H1 (cell line): Measurements from ENCODE around the gene ZNF839. TPM values are rescaled to one million over a fixed set of nuclear protein-coding genes. Genes with fewer than 3 reads are reported as not detected.

ENCODE experiments used
- PHF8 ChIP-seq: fragments of 200-600 bp; sonication (generic); conservative IDR thresholded peaks from 2 replicates; pipeline ENCODE4 v1.7.1; 2012; ENCODE audit warnings: low read depth, mild to moderate bottlenecking, inconsistent platforms, low read length, moderate library complexity
- RBBP5 ChIP-seq: IDR thresholded peaks from 2 replicates; pipeline ENCODE4 v1.7.1; 2012; ENCODE audit warnings: low read depth, mild to moderate bottlenecking, inconsistent platforms, low read length, moderate library complexity, borderline replicate concordance
- SIN3A ChIP-seq, 2 experiments: IDR thresholded peaks in 1 of 2; conservative IDR thresholded peaks in 1 of 2; 2 replicates each; pipeline ENCODE4 v1.6.1; 2011 to 2012; ENCODE audit warnings: low read length in 2 of 2, improper control_type of control experiment in 1 of 2, low read depth in 1 of 2, mild to moderate bottlenecking in 1 of 2
- polyA plus RNA-seq, 7 experiments: library from polyadenylated mRNA; depleted of rRNA in 3 of 7; stranded (reverse) in 5 of 7; unstranded in 2 of 7; fragments of >200 nt in 5 of 7; fragments of 200-250 nt in 2 of 7; gene quantifications; 1 replicate in 5 of 7; 2 replicates in 1 of 7; 4 replicates in 1 of 7; pipeline versions ENCODE4 v1.2.1 to v1.2.3, GENCODE V29; 2011 to 2013; ENCODE audit warnings: missing spikeins in 2 of 7, mixed read lengths in 2 of 7
- total RNA-seq: library from RNA; stranded (reverse); fragmentation: NEBNext Ultra II Directional; extraction: Animal tissue kit (Norgen Biotek cat#: 25700); gene quantifications from 2 replicates; pipeline ENCODE4 v1.2.1, GENCODE V29; 2021
- TF ChIP-seq, protein P1 (sequence below): IDR thresholded peaks from 2 replicates; pipeline ENCODE4 v1.6.1; 2012; ENCODE audit warnings: inconsistent platforms
- TF ChIP-seq, protein P2 (sequence below): IDR thresholded peaks from 2 replicates; pipeline ENCODE4 v1.6.1; 2011; ENCODE audit warnings: low read depth, mild to moderate bottlenecking, low read length; ENCODE audit not compliant: insufficient read depth
- TF ChIP-seq, protein P3 (sequence below): IDR thresholded peaks from 2 replicates; pipeline ENCODE4 v1.6.1; 2012; ENCODE audit warnings: low read length, inconsistent platforms

Gene ZNF839
- total and polyA plus RNA-seq, 2 of the 8 experiments (the other 6 are each of a cell fraction or from before 2014, with no cell fraction given) = 8.1 to 9.4 TPM

DNA sequence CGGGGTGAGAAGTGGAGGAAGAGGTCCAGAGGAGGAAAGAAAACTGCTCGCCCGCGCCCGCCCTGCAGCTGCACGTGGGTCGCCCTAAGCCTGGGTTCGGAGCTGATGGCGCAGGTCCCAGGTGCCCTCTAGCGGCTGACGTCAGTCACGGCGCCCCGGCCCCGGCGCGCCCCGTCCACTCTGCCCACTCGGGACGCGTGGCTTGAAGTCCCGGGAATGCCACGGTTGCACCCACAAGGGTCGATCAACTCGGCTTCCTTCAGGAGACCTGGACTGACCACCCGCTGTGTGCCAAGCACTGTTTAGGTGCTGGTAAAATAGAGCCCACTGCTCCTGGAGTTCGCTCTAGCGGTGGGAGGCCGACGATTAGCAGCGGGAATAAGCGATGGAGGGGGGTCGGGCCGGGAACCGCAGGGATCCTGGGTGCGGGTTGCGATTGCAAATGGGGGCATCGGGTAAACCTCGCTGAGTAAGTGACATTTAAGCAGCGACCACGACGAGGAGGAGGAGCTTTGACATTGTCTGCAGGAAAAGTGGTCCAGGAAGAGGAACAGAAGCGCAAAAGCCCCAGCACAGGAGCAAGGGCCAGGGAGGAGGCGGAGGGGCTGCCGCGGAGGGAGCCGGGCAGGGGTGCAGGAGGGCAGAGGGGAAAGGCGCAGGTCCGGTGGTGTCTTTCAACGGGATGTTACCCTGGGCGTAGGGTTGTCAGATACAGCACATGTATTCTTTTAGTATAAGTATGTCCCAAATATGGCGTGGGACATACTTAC is 5.1 kb upstream of the ZNF839 start (continued):
- TF ChIP-seq PHF8 (0 out of 2 replicates have a peak, but pooled peaks have one; percentile 27), RBBP5 (peak; percentile 47; the same call in 1 of the 2 replicates), SIN3A (conservative IDR thresholded peaks at IDR 0.05 in 1 of 2, IDR thresholded peaks at IDR 0.05 in 1 of 2; ENCODE audit: low read depth in 1 of 2, low read length in 2 of 2) (peak in 1 of 2 experiments; percentile 68; a peak in 2 of 4 replicates)
- TF ChIP-seq, protein P1, sequence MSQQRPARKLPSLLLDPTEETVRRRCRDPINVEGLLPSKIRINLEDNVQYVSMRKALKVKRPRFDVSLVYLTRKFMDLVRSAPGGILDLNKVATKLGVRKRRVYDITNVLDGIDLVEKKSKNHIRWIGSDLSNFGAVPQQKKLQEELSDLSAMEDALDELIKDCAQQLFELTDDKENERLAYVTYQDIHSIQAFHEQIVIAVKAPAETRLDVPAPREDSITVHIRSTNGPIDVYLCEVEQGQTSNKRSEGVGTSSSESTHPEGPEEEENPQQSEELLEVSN = peak; percentile 80
- TF ChIP-seq, protein P2, sequence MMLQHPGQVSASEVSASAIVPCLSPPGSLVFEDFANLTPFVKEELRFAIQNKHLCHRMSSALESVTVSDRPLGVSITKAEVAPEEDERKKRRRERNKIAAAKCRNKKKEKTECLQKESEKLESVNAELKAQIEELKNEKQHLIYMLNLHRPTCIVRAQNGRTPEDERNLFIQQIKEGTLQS = 0 out of 2 replicates have a peak, but pooled peaks have one; percentile 41
- TF ChIP-seq, protein P3, sequence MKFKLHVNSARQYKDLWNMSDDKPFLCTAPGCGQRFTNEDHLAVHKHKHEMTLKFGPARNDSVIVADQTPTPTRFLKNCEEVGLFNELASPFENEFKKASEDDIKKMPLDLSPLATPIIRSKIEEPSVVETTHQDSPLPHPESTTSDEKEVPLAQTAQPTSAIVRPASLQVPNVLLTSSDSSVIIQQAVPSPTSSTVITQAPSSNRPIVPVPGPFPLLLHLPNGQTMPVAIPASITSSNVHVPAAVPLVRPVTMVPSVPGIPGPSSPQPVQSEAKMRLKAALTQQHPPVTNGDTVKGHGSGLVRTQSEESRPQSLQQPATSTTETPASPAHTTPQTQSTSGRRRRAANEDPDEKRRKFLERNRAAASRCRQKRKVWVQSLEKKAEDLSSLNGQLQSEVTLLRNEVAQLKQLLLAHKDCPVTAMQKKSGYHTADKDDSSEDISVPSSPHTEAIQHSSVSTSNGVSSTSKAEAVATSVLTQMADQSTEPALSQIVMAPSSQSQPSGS = no peak
